ENCODE measurements around the gene PRPH.
"Not testable (repeated sequence)": the region's sequence is repeated elsewhere in the genome, so short reads cannot be mapped to it uniquely, and the experiment has no call there.

The PRPH gene

GRCh38 chr12:49272790-49273725, 21.9 kb upstream of the PRPH start:
- H3K4me3 ChIP-seq (ENCODE audit: low read depth, low read length): no peak overlapping the region
- TF ChIP-seq CTCF (IDR thresholded peaks at IDR 0.05; ENCODE audit: borderline replicate concordance, insufficient read depth, low read depth, low read length): no peak

GRCh38 chr12:49273726-49274395, 21.1 kb upstream of the PRPH start:
- no peak for TF ChIP-seq CTCF (IDR thresholded peaks at IDR 0.05; ENCODE audit: borderline replicate concordance, insufficient read depth, low read depth, low read length)

GRCh38 chr12:49274396-49275069, 20.4 kb upstream of the PRPH start:
- H3K4me3 ChIP-seq (ENCODE audit: low read depth, low read length): no peak overlapping the region
- TF ChIP-seq CTCF (IDR thresholded peaks at IDR 0.05; ENCODE audit: borderline replicate concordance, insufficient read depth, low read depth, low read length): no peak

More at GRCh38 chr12:49273726-49274395, 21.1 kb upstream of the PRPH start:
- H3K4me3 ChIP-seq (ENCODE audit: low read depth, low read length): no peak overlapping the region

- H3K4me3 ChIP-seq (ENCODE audit: low read depth, low read length): no peak overlapping the region
- TF ChIP-seq CTCF (IDR thresholded peaks at IDR 0.05; ENCODE audit: borderline replicate concordance, insufficient read depth, low read depth, low read length): no peak
Observed at GRCh38 chr12:49276304-49277290, 18.4 kb upstream of the PRPH start.

- H3K4me3 ChIP-seq (ENCODE audit: low read depth, low read length): no peak overlapping the region
- TF ChIP-seq CTCF (IDR thresholded peaks at IDR 0.05; ENCODE audit: borderline replicate concordance, insufficient read depth, low read depth, low read length): no peak
Observed at GRCh38 chr12:49277466-49277865, 17.5 kb upstream of the PRPH start.

- TF ChIP-seq CTCF (IDR thresholded peaks at IDR 0.05; ENCODE audit: borderline replicate concordance, insufficient read depth, low read depth, low read length): no peak
- H3K4me3 ChIP-seq (ENCODE audit: low read depth, low read length): no peak overlapping the region
Observed at GRCh38 chr12:49279706-49280159, 15.2 kb upstream of the PRPH start.

GRCh38 chr12:49280545-49280944, 14.4 kb upstream of the PRPH start:
- H3K4me3 ChIP-seq (ENCODE audit: low read depth, low read length): not testable (repeated sequence)

Data from GM12875 (cell line).